GM21576 (cell line): ENCODE data around the gene MTRFR.
A peak's percentile ranks its signal among the peaks of the same experiment; 100 is the strongest.
"Not testable (repeated sequence)": the region's sequence is repeated elsewhere in the genome, so short reads cannot be mapped to it uniquely, and the experiment has no call there.

Experiments used
- ATAC-seq: cut with Tn5 transposase; IDR thresholded peaks from one replicate; pipeline ENCODE4 v1.9.1; 2021; ENCODE audit warnings: mild to moderate bottlenecking, moderate library complexity; ENCODE audit not compliant: unreplicated experiment

Gene MTRFR

DNA sequence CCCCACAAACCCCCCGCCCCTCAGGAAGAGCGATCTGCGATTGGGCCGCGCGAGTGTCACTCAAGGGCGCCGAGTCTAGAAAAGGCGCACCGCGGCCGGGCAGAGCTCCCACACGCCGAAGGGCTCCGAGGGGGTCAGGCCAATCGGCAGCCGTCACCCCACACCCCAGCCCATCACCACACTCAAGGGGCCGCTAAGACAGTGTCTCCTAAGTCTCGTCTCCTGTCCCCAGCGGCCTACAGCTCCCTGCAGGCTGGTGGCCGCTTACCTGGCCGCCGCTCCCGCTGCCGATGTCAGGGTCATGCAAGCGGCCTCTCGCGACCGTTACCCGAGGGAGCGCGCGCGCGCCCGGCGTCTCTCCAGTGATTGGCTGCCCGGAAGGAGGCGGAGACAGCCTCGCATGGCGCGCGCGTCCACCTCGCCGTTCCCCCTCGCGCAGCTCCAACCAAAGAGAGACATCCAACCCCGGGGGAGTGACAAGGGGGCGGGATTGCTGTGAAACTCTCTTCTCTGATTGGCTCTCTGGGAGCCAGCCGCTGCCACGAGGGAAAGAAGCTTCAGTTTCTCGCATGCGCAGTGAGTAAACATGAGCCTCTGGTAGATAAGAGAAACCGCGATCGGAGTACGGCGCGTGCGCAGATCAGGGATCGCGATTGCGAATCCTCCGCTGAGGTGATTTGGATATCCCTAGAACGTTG is at the start of gene MTRFR, which contains the start of gene MPHOSPH9:
TSS of gene MTRFR (plus strand) at position 630 of the 698 bp plus-strand sequence. CDS start 20,239 bp downstream, outside the sequence.
TSS of gene MPHOSPH9 (minus strand) at position 335 of the 698 bp plus-strand sequence. CDS start 2,777 bp downstream, outside the sequence.
- peak; percentile 78 for ATAC-seq

DNA sequence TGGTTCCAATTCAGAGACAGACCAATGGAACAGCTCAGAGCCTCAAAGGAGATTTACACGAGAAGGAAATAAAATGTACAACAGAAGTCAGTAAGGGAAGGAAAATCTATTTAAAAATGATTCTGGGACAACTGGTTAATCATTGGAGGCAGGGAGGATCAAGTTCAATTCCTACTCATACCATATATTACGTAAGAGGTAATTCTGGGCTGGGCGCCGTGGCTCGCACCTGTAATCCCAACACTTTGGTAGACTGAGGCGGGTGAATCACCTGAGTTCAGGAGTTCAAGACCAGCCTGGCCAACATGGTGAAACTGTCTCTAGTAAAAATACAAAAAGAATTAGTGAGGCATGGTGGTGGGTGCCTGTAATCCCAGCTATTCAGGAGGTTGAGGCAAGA is 45.6 kb upstream of the MTRFR start:
- no peak for ATAC-seq

GRCh38 chr12:123199936-123200335 is 33.3 kb upstream of the MTRFR start:
- ATAC-seq, result no peak

- ATAC-seq, result no peak
Observed at GRCh38 chr12:123200414-123200813, 32.8 kb upstream of the MTRFR start.

DNA sequence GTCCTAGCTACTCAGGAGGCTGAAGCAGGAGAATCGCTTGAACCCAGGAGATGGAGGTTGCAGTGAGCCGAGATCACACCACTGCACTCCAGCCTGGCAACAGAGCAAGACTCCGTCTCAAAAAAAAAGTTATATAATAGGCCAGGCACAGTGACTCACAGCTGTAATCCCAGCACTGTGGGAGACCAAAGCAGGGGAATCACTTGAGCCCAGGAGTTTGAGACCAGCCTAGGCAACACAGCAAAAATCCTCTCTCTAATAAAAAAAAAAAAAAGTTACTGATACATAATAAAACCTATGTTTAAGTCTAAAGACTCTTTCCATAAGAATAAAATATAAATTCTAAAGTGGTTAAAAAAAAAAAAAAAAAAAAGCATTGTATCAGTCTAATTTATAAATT is 26.4 kb upstream of the MTRFR start:
- not testable (repeated sequence) for ATAC-seq

DNA sequence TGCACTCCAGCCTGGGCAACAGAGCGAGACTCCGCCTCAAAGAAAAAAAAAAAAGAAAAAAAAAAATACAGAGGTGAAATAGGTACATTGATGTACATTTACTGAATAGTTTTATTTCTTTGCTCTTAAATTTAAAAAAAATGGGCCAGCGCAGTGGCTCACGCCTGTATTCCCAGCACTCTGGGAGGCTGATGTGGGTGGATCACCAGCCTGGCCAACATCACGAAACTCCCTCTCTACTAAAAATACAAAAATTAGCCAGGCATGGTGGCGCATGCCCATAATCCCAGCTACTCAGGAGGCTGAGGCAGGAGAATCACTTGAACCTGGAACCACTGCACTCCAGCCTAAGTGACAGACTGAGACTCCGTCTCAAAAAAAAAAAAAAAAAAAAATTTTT is 25.4 kb upstream of the MTRFR start:
- ATAC-seq, result not testable (repeated sequence)

GRCh38 chr12:123223241-123223668 is 10.0 kb upstream of the MTRFR start:
- ATAC-seq, result peak; percentile 59

DNA sequence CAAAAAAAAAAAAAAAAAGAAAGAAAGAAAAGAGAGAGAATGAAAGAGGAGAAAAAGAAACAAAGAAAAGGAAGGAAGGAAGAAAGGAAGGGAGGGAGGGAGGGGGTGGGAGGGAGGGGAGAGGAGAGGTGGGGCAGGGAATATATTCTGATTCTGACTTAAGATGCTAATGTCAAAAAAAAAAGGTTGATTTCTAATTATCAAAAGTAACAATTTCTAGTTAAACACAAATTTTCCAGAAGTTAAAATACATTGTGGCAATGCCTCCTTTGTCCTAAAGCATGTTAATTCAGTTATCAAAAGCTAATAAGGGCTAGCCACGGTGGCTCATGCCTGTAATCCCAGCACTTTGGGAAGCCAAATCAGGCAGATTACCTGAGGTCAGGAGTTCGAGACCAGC is 7.8 kb upstream of the MTRFR start:
- ATAC-seq, result no peak

- no peak for ATAC-seq
Observed at GRCh38 chr12:123227581-123228258, 5.5 kb upstream of the MTRFR start.

GRCh38 chr12:123229051-123229450 is 4.2 kb upstream of the MTRFR start:
- no peak for ATAC-seq

DNA sequence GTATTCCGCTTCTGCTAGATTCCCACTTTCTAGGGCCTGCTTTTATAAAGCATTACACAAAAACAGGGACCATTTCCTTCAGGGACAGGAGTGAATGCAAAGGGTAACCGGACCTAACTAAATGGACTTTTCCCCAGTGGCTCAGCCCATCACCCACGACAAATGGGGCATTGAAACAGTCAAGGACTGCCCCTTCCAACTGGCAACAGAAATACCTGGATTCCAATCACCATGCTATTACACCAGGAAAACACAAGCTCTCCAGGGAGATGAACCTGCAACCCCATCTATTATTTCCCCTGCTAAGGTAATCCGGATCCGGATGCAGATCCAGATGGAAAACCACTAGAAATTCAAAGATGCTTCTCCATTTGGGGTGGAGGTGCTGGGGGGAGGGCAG is 1.3 kb upstream of the MTRFR start:
- no peak for ATAC-seq

DNA sequence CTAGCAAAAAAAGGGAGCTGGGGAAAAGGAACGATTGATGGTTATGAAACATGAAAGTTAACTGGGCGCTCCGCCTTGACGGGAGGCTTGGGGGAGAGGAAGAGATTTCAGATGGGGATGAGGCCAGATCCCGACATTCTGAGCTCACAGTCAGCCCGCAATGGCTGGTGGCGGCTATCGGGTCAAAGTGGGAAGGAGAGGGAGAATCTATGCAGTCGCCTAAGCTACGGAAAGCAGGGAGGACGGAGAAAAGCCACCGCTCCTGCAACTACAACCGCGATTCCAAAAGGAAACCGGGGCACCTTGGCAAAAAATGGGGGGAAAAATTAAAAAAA is 797 bp upstream of the MTRFR start:
- no peak for ATAC-seq

DNA sequence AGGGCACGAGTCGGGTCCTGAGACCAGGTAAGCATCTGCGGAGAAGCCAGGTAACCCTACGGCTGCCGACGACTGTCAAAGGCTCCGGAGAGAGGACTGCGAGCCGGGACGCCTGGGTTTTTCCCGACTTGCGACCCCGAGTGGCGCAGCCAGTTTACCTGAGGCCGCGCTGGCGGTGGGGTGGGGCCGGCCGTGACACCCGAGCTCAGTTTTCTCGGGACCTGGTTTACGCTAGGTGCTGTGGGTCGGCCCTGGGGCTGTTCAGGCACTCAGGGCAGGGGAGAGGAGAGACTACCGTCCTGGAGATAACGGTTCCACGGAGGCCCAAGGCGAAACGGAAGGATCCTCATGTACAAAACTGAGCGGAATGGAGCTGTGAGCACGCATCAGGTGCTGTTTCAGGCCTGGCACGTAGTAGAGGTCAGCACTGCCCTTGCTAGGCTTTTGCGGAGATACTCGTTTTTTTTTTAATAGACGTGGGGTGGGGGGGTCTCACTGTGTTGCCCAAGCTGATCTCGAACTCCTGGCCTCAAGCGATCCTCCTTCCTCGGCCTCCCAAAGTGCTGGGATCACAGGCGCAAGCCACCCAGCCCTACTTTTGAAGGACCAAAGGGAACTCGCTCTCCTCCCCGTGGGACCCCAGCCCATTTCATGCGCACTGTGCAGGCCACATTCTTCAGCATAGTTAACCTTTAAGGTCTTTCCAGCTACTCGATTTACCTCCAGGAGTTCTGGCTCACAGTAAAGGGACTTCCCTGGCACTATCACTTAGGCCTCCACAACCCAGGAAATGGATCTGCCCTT is 471 bp downstream of the MTRFR start:
- ATAC-seq, result peak; percentile 7

- ATAC-seq, result no peak
Observed at GRCh38 chr12:123237646-123238329, 4.6 kb downstream of the MTRFR start.

DNA sequence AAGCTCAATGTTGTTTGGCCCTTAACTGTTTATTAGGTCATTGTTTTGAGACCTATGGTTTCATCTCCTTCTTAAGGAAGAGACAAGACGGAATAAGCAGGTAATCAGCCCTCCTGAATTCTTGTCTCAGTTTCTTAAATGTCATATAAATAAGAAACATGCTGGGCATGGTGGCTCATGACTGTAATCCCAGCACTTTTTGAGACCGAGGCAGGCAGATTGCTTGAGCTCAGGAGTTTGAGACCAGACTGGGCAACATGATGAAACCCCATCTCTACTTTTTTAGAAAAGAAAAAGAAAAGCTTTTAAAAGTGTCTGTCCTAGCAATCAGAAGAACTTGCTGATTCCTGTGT is 5.1 kb downstream of the MTRFR start:
- no peak for ATAC-seq

DNA sequence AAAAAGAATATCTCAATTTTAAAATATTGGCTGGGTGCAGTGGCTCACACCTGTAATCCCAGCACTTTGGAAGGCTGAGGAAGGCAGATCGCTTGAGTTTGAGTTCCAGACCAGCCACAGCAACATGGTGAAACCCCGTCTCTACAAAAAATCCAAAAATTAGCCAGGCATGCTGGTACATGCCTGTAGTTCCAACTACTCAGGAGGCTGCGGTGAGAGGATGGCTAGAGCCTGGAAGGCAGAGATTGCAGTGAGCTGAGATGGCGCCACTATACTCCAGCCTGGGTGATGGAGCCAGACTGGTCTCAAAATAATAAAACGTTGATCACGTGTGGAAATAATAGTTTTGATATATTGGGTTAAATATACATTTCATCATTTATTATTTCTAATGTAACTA is 5.7 kb downstream of the MTRFR start:
- ATAC-seq, result no peak

DNA sequence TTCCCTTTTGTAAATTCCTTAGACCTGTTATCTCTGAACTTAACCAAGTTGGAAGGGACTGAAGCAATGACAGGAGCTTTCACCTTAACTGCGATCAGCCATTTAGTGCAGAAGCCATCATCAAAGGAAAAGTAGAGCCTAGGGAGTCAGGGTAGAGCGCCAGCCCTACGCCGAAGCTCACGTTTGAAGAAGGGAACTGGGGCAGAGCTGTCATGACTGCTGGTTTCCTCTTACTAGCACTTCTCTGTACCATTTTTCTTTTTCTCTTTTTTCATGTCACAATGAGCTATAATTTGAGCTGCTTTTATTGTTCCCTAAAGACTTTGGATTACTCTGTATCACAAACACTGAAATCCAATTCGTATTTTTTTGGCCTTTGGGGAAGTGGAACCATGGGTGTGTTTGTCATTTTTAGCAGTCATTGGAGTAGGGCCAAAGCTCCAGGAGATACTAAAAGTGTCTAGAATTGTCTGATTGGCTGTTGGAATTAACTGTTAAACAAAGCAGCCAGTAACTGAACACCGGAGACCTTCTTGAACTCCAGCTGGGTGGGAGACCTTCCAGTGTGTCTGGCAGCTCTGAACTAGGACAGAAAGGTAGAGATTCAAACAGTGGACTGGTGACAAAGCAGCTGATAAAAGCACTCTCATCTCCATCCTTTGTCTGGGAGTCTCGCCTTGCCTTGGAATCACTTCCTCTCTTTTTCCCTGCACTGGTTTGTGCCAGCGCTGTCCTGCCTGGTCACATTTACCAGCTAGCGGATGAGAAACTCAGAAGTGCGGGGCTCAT is 9.1 kb downstream of the MTRFR start:
- no peak for ATAC-seq

DNA sequence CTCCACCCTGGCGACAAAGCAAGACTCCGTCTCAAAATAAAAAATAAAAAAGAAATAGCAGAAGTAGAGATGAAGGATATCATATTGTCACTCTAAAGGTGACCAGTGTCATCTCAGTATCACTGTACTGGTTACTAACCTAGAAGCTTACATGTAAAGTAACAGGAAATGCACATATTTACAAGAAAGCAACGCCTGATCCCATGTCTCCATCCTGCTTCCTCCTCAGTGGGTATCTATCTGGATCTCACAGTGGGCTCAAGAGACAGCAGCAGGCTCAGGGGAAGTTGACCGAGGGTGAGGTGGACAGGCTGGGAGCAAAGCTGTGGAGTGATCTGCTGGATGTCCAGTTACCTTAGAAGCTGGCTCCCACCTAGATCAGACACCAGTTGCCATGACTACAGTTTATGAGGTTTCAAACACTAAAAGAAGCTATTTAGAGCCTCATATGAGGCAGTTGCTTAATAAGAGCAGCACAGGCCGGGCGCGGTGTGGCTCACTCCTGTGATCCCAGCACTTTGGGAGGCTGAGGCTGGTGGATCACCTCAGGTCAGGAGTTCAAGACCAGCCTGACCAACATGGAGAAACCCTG is 10.5 kb downstream of the MTRFR start:
- ATAC-seq, result no peak

DNA sequence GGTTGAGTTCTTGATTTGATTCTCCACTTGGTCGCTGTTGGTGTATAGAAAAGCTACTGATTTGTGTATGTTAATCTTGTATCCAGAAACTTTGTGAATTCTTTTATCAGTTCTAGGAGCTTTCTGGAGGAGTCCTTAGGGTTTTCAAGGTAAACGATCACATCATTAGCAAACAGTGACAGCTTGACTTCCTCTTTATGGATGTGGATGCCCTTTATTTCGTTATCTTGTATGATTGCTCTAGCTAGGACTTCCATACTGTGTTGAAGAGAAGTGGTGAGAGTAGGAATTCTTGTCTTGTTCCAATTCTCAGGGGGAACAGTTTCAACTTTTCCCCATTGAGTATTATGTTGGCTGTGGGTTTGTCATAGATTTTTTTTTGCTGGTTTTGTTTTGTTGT is 12.4 kb downstream of the MTRFR start:
- ATAC-seq, result no peak

GRCh38 chr12:123248129-123248528 is 14.9 kb downstream of the MTRFR start:
- not testable (repeated sequence) for ATAC-seq
